ENCODE results near the gene SLMAP. TPM values are rescaled to one million over a fixed set of nuclear protein-coding genes. Genes with fewer than 3 reads are reported as not detected.
A peak's percentile ranks its signal among the peaks of the same experiment; 100 is the strongest.

The SLMAP gene
- total RNA-seq, 2 donors from 2014 or later, result 76.3 to 131 TPM

DNA sequence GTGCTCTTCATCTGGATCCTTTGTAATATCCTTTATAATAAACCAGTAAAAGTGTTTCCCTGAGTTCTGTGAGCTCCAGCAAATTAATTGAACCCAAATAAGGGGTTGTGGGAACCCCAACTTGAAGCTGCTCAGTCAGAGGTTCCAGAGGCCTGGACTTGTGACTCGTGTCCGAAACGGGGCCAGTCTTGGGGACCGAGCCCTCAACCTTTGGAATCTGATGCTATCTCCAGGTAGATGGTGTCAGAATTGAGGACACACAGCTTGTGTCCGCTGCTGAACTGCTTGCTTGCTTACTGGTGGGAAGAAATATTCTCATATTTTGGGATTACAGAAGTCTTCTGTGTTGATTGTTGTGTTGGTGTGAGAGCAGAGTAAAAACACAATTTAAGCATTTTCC lies 212.4 kb downstream of the SLMAP start:
- intact Hi-C loops (cut with DNase I), result no loop called here
- TF ChIP-seq POLR2A (IDR thresholded peaks at IDR 0.05) (no peak), POLR2AphosphoS5 (IDR thresholded peaks at IDR 0.05) (no peak)
- TF ChIP-seq, protein P1, sequence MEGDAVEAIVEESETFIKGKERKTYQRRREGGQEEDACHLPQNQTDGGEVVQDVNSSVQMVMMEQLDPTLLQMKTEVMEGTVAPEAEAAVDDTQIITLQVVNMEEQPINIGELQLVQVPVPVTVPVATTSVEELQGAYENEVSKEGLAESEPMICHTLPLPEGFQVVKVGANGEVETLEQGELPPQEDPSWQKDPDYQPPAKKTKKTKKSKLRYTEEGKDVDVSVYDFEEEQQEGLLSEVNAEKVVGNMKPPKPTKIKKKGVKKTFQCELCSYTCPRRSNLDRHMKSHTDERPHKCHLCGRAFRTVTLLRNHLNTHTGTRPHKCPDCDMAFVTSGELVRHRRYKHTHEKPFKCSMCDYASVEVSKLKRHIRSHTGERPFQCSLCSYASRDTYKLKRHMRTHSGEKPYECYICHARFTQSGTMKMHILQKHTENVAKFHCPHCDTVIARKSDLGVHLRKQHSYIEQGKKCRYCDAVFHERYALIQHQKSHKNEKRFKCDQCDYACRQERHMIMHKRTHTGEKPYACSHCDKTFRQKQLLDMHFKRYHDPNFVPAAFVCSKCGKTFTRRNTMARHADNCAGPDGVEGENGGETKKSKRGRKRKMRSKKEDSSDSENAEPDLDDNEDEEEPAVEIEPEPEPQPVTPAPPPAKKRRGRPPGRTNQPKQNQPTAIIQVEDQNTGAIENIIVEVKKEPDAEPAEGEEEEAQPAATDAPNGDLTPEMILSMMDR (IDR thresholded peaks at IDR 0.05), result no peak
- no peaks in the 10 kb centered on the region for H3K27me3 ChIP-seq (replicated peaks; ENCODE audit: insufficient read depth)
- no peak overlapping the region for H3K4me3 ChIP-seq
- peaks cover 6% of the 10 kb centered on the region for H3K4me1 ChIP-seq (replicated peaks)
- no peak overlapping the region for H3K27ac ChIP-seq
- H3K9me3 ChIP-seq, result no peaks in the 10 kb centered on the region
- WGBS, result 90% methylated on average over 5 of the region's 5 CpGs
- H3K36me3 ChIP-seq, result no peaks in the 10 kb centered on the region
- no peak for DNase-seq (ENCODE audit: low spot score)

DNA sequence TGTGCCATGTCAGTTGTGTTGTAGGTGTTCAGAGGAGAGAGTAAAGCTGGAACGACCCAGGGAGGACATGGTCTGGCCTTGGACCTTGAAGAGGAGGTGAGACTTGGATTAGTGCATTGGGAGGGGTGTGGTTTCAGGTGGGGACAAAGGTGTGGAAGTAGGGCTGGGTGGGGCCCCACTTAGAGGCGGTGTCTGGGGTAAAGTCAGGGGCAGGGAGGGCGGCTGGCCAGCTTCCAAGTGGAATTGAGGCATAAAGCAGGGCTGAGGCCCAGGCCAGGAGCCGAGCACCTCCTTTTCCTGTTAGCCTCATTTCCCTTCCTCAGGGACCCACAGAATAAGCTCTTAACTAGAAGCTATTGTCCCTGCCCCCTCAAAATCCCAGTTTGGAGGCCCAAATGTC lies 215.9 kb downstream of the SLMAP start:
- peak overlapping the region; percentile 77 to 89 for H3K27ac ChIP-seq
- TF ChIP-seq POLR2A (IDR thresholded peaks at IDR 0.05) (no peak), POLR2AphosphoS5 (IDR thresholded peaks at IDR 0.05) (no peak)
- TF ChIP-seq, protein P1 (IDR thresholded peaks at IDR 0.05), result no peak
- no peaks in the 10 kb centered on the region for H3K36me3 ChIP-seq
- H3K9me3 ChIP-seq, result no peaks in the 10 kb centered on the region
- peaks cover 6% of the 10 kb centered on the region for H3K4me1 ChIP-seq (replicated peaks)
- 32% methylated on average over 4 of the region's 4 CpGs for WGBS
- intact Hi-C loops (cut with DNase I), result no loop called here
- DNase-seq (ENCODE audit: low spot score), result peak; percentile 31
- no peaks in the 10 kb centered on the region for H3K27me3 ChIP-seq (replicated peaks; ENCODE audit: insufficient read depth)
- peak overlapping the region in 1 of 2 donors; percentile 25 for H3K4me3 ChIP-seq

GRCh38 chr3:57972531-57973111 lies 216.5 kb downstream of the SLMAP start:
- Histone ChIP-seq H3K27me3 (replicated peaks; ENCODE audit: insufficient read depth) (no peaks in the 10 kb centered on the region), H3K9me3 (no peaks in the 10 kb centered on the region), H3K4me1 (replicated peaks) (peaks cover 6% of the 10 kb centered on the region), H3K4me3 (peak overlapping the region in 1 of 2 donors; percentile 25), H3K36me3 (no peaks in the 10 kb centered on the region), H3K27ac (peak overlapping the region; percentile 77 to 89)
- WGBS, result 17% methylated on average over 9 of the region's 9 CpGs
- TF ChIP-seq POLR2AphosphoS5 (IDR thresholded peaks at IDR 0.05) (peak; percentile 75), POLR2A (IDR thresholded peaks at IDR 0.05) (no peak)
- TF ChIP-seq, protein P1 (IDR thresholded peaks at IDR 0.05), result peak in 1 of 4 experiments; percentile 23
- DNase-seq (ENCODE audit: low spot score), result peak; percentile 93
- intact Hi-C loops (cut with DNase I), result no loop called here

DNA sequence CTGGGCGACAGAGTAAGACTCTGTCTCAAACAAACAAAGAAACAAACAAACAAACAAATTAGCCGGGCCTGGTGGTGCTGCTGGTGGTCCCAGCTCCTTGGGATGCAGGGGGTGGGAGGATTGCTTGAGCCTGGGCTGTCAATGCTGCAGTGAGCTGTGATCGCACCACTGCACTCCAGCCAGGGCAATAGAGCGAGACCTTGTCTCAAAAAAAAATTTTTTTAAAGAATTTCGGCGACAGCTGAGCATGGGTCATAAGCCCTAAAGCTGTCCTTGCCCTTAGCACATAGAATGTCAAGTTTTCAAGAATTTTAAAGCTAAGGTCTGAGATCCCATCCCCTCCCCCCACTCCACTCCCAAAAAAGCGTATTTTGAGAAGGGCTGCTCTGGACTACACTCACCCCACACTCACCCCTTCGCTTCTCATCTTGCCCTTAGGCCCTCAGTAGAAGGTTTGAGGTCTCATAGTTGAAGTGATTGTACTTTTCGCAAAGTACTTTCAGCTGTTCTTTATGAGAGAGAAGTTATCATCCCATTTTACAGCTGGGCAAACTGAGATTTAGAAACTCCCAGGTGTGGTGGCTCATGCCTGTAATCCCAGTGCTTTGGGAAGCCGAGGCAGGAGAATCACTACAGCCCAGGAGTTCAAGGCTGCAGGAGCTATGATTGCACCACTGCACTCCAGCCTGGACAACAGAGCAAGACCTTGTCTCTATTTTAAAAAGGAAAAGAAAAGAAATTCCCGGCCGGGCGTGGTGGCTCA lies 217.8 kb downstream of the SLMAP start:
- peaks cover 6% of the 10 kb centered on the region for H3K4me1 ChIP-seq (replicated peaks)

More for the DNA sequence above, 217.8 kb downstream of the SLMAP start:
- TF ChIP-seq POLR2AphosphoS5 (IDR thresholded peaks at IDR 0.05) (no peak), POLR2A (IDR thresholded peaks at IDR 0.05) (no peak)
- TF ChIP-seq, protein P1 (IDR thresholded peaks at IDR 0.05), result no peak
- Histone ChIP-seq H3K27ac (peak overlapping the region; percentile 77 to 89), H3K36me3 (no peaks in the 10 kb centered on the region), H3K4me3 (peak overlapping the region in 1 of 2 donors; percentile 25), H3K9me3 (no peaks in the 10 kb centered on the region), H3K27me3 (replicated peaks; ENCODE audit: insufficient read depth) (no peaks in the 10 kb centered on the region)
- intact Hi-C loops (cut with DNase I), result no loop called here
- 95% methylated on average over 13 of the region's 13 CpGs for WGBS
- DNase-seq (ENCODE audit: low spot score), result no peak

Measured in prostate gland (tissue), 2 donors.